Stomach (tissue), 4 donors: ENCODE data around the gene DUSP16.

ENCODE experiments used
- CTCF ChIP-seq, 7 experiments: fragments of 450-650 bp in 4 of 7; fragments of 200-600 bp in 3 of 7; sonication (generic) in 3 of 7; IDR thresholded peaks; one replicate each; pipeline ENCODE4 v1.5.1; 2016 to 2019; ENCODE audit warnings: antibody characterized with exemption in 7 of 7, control low read depth in 2 of 7, mild to moderate bottlenecking in 1 of 7
- EP300 ChIP-seq: sonication (generic); formaldehyde crosslinking; IDR thresholded peaks from one replicate; pipeline ENCODE4 v1.6.1; 2017; ENCODE audit warnings: antibody characterized with exemption
- POLR2A ChIP-seq, 4 donors: fragments of 450-650 bp; IDR thresholded peaks; one replicate each; pipeline ENCODE4 v1.6.1; 2016; ENCODE audit warnings: antibody characterized with exemption in 4 of 4, control low read depth in 2 of 4, mild to moderate bottlenecking in 1 of 4, moderate library complexity in 1 of 4

GRCh38 chr12:12608557-12608957 is 45.9 kb upstream of the DUSP16 start:
- TF ChIP-seq CTCF (IDR thresholded peaks at IDR 0.05) (no peak), POLR2A (IDR thresholded peaks at IDR 0.05) (no peak), EP300 (no peak)
